SU-DHL-6 (cell line): Measurements from ENCODE around the gene ATP13A3.

Source experiments
- H2AFZ ChIP-seq: fragments of 200-600 bp; sonication (generic); 2 replicates; pipeline ENCODE4 v1.6.1; 2014; ENCODE audit warnings: low read depth, mild to moderate bottlenecking, moderate library complexity, mixed read lengths, antibody characterized with exemption, low read length; ENCODE audit not compliant: severe bottlenecking
- H3F3A ChIP-seq: fragments of 200-600 bp; shearing (Covaris generic); 2 replicates; pipeline ENCODE4 v1.6.0; 2016; ENCODE audit warnings: antibody characterized with exemption, mild to moderate bottlenecking; ENCODE audit not compliant: insufficient read depth
- H3K27ac ChIP-seq: fragments of 200-600 bp; sonication (generic); 2 replicates; pipeline ENCODE4 v1.5.1; 2016; ENCODE audit warnings: low read depth, mild to moderate bottlenecking, low read length, moderate library complexity, mixed read lengths
- H3K27me3 ChIP-seq: fragments of 200-600 bp; sonication (generic), shearing (Covaris generic); 2 replicates; pipeline ENCODE4 v1.6.0; 2014; ENCODE audit warnings: mild to moderate bottlenecking, low read length
- H3K36me3 ChIP-seq: fragments of 200-600 bp; sonication (generic); 2 replicates; pipeline ENCODE4 v1.6.1; 2014; ENCODE audit warnings: mild to moderate bottlenecking, low read length, mixed read lengths
- H3K4me2 ChIP-seq: fragments of 300-600, 200-600 bp; shearing (Covaris generic), sonication (generic); 2 replicates; pipeline ENCODE4 v1.6.0; 2014; ENCODE audit warnings: low read length, low read depth, mild to moderate bottlenecking; ENCODE audit not compliant: poor library complexity, severe bottlenecking
- H3K4me3 ChIP-seq: fragments of 200-600 bp; sonication (generic); 2 replicates; pipeline ENCODE4 v1.5.1; 2014; ENCODE audit warnings: antibody characterized with exemption, low read length, mild to moderate bottlenecking, mixed read lengths; ENCODE audit not compliant: insufficient read depth, poor library complexity, severe bottlenecking
- H3K79me2 ChIP-seq: fragments of 200-600 bp; sonication (generic); 2 replicates; pipeline ENCODE4 v1.6.1; 2014; ENCODE audit warnings: mild to moderate bottlenecking, low read length, moderate library complexity; ENCODE audit not compliant: insufficient read depth
- H3K9ac ChIP-seq: fragments of 200-600 bp; sonication (generic); 2 replicates; pipeline ENCODE4 v1.7.0; 2014; ENCODE audit warnings: mild to moderate bottlenecking, low read length
- H3K9me2 ChIP-seq: fragments of 200-600 bp; sonication (generic); replicated peaks from 2 replicates; pipeline ENCODE4 v1.6.1; 2014; ENCODE audit warnings: low read length; ENCODE audit not compliant: insufficient read depth
- H3K9me3 ChIP-seq: fragments of 200-600 bp; sonication (generic); 2 replicates; pipeline ENCODE4 v1.6.1; 2014; ENCODE audit warnings: low read length, mixed read lengths; ENCODE audit not compliant: insufficient read depth
- H4K20me1 ChIP-seq: fragments of 200-600 bp; sonication (generic); 2 replicates; pipeline ENCODE4 v1.6.1; 2014; ENCODE audit warnings: low read depth, mild to moderate bottlenecking, antibody characterized with exemption, low read length, moderate library complexity, mixed read lengths
- CTCF ChIP-seq: fragments of 200-600 bp; sonication (generic); IDR thresholded peaks from one replicate; pipeline ENCODE4 v1.5.1; 2017; ENCODE audit warnings: antibody characterized with exemption, mild to moderate bottlenecking, low read length, moderate library complexity; ENCODE audit not compliant: insufficient read depth, poor library complexity, severe bottlenecking
- EZH2phosphoT487 ChIP-seq: fragments of 200-600 bp; sonication (generic), shearing (Covaris generic); conservative IDR thresholded peaks from 2 replicates; pipeline ENCODE4 v1.6.1; 2018; ENCODE audit warnings: mild to moderate bottlenecking, antibody characterized with exemption, low read length, moderate library complexity, mixed read lengths

ATP13A3 gene

GRCh38 chr3:194374935-194375334 lies 111.9 kb downstream of the ATP13A3 start:
- no peak overlapping the region for H3K27ac ChIP-seq
- H3K36me3 ChIP-seq = no peaks in the 10 kb centered on the region
- H4K20me1 ChIP-seq = no peaks in the 10 kb centered on the region
- no peaks in the 10 kb centered on the region for H3K9me3 ChIP-seq
- no peak overlapping the region for H3K9ac ChIP-seq
- no peaks in the 10 kb centered on the region for H3K27me3 ChIP-seq
- H3K79me2 ChIP-seq = no peaks in the 10 kb centered on the region
- no peaks in the 10 kb centered on the region for H3F3A ChIP-seq
- no peaks in the 10 kb centered on the region for H3K9me2 ChIP-seq
- no peak overlapping the region for H3K4me2 ChIP-seq
- TF ChIP-seq EZH2phosphoT487 (no peak), CTCF (no peak)
- no peak overlapping the region for H2AFZ ChIP-seq
- H3K4me3 ChIP-seq = no peak overlapping the region

- Histone ChIP-seq H3F3A (no peaks in the 10 kb centered on the region), H4K20me1 (no peaks in the 10 kb centered on the region), H3K27me3 (no peaks in the 10 kb centered on the region), H3K9me2 (no peaks in the 10 kb centered on the region), H3K9me3 (no peaks in the 10 kb centered on the region), H2AFZ (no peak overlapping the region), H3K4me2 (no peak overlapping the region), H3K27ac (no peak overlapping the region), H3K4me3 (no peak overlapping the region), H3K9ac (no peak overlapping the region), H3K79me2 (no peaks in the 10 kb centered on the region), H3K36me3 (no peaks in the 10 kb centered on the region)
- TF ChIP-seq CTCF (no peak), EZH2phosphoT487 (no peak)
Observed at GRCh38 chr3:194373899-194374298, 112.9 kb downstream of the ATP13A3 start.

GRCh38 chr3:194373028-194373427 lies 113.8 kb downstream of the ATP13A3 start:
- H3F3A ChIP-seq = no peaks in the 10 kb centered on the region
- H3K79me2 ChIP-seq = no peaks in the 10 kb centered on the region
- no peak overlapping the region for H3K4me3 ChIP-seq
- no peak overlapping the region for H3K9ac ChIP-seq
- TF ChIP-seq CTCF (no peak), EZH2phosphoT487 (no peak)
- H2AFZ ChIP-seq = no peak overlapping the region
- no peaks in the 10 kb centered on the region for H3K27me3 ChIP-seq
- H3K9me2 ChIP-seq = no peaks in the 10 kb centered on the region
- H3K4me2 ChIP-seq = no peak overlapping the region
- H3K27ac ChIP-seq = no peak overlapping the region
- no peaks in the 10 kb centered on the region for H3K36me3 ChIP-seq
- H3K9me3 ChIP-seq = no peaks in the 10 kb centered on the region
- no peaks in the 10 kb centered on the region for H4K20me1 ChIP-seq
